WTC11 (cell line): Measurements from ENCODE around the gene LMTK2. TPM values are rescaled to one million over a fixed set of nuclear protein-coding genes. Genes with fewer than 3 reads are reported as not detected.

ENCODE experiments used
- ATAC-seq: fragments of 200-7000 bp; cut with Tn5 transposase; 2 replicates; pipeline ENCODE4 v1.10.0; 2021; ENCODE audit warnings: mild to moderate bottlenecking, moderate library complexity
- CTCF ChIA-PET: fragments of 300-600 bp; sonication (Branson Sonifier 250); formaldehyde crosslinking; loops from one replicate; lab custom pipeline; 2021; ENCODE audit warnings: antibody characterized with exemption; lab: Charles Lee
- POLR2A ChIA-PET: fragments of 350-600 bp; sonication (Branson Sonifier 250); formaldehyde crosslinking; loops from one replicate; lab custom pipeline; 2021; ENCODE audit warnings: antibody characterized with exemption; lab: Charles Lee
- DNase-seq: peaks from one replicate; pipeline ENCODE4 v3.0.0; 2021; ENCODE audit warnings: low spot score
- H3K27ac Mint-ChIP-seq: 2 replicates; pipeline ENCODE4 v1.8.0; 2021; ENCODE audit warnings: mixed read lengths
- H3K27me3 Mint-ChIP-seq: 2 replicates; pipeline ENCODE4 v1.8.0; 2021; ENCODE audit warnings: low read depth, mild to moderate bottlenecking, moderate library complexity, mixed read lengths
- H3K36me3 Mint-ChIP-seq: 2 replicates; pipeline ENCODE4 v1.8.0; 2021; ENCODE audit warnings: mixed read lengths
- H3K4me1 Mint-ChIP-seq: 2 replicates; pipeline ENCODE4 v1.8.0; 2022; ENCODE audit warnings: mixed read lengths
- H3K4me3 Mint-ChIP-seq: 2 replicates; pipeline ENCODE4 v1.8.0; 2021; ENCODE audit warnings: mild to moderate bottlenecking, moderate library complexity, mixed read lengths
- H3K9me3 Mint-ChIP-seq: 2 replicates; pipeline ENCODE4 v1.8.0; 2021; ENCODE audit warnings: mixed read lengths
- CREM ChIP-seq: sonication (generic); formaldehyde crosslinking; IDR thresholded peaks from 2 replicates; pipeline ENCODE4 v1.8.1; 2022; ENCODE audit warnings: mild to moderate bottlenecking, missing genetic modification reagents, moderate library complexity
- ESRRA ChIP-seq: sonication (generic); formaldehyde crosslinking; IDR thresholded peaks from 2 replicates; pipeline ENCODE4 v1.8.1; 2022; ENCODE audit warnings: mild to moderate bottlenecking, missing genetic modification reagents, borderline replicate concordance
- HMGA2 ChIP-seq: fragments of 250-450 bp; sonication (Bioruptor Pico); IDR thresholded peaks from 2 replicates; pipeline ENCODE4 v1.4.0; 2021; ENCODE audit warnings: mild to moderate bottlenecking, moderate library complexity
- IRF2 ChIP-seq: sonication (generic); formaldehyde crosslinking; IDR thresholded peaks from 2 replicates; pipeline ENCODE4 v1.8.0; 2022; ENCODE audit warnings: low read depth, missing genetic modification reagents, borderline replicate concordance
- NFYB ChIP-seq: sonication (generic); formaldehyde crosslinking; conservative IDR thresholded peaks from 2 replicates; pipeline ENCODE4 v1.8.0; 2022; ENCODE audit warnings: low read depth, missing genetic modification reagents
- NR2C2 ChIP-seq: sonication (generic); formaldehyde crosslinking; IDR thresholded peaks from 2 replicates; pipeline ENCODE4 v1.8.0; 2022; ENCODE audit warnings: mild to moderate bottlenecking, missing genetic modification reagents
- RELA ChIP-seq: sonication (generic); formaldehyde crosslinking; IDR thresholded peaks from 2 replicates; pipeline ENCODE4 v1.8.1; 2022; ENCODE audit warnings: missing genetic modification reagents, mild to moderate bottlenecking, borderline replicate concordance
- SP1 ChIP-seq: sonication (generic); formaldehyde crosslinking; conservative IDR thresholded peaks from 2 replicates; pipeline ENCODE4 v1.8.1; 2022; ENCODE audit warnings: missing genetic modification reagents
- TCF7 ChIP-seq: sonication (generic); formaldehyde crosslinking; IDR thresholded peaks from 2 replicates; pipeline ENCODE4 v1.8.0; 2022; ENCODE audit warnings: mild to moderate bottlenecking, low read depth, missing genetic modification reagents, moderate library complexity
- ZNF263 ChIP-seq: sonication (generic); formaldehyde crosslinking; IDR thresholded peaks from 2 replicates; pipeline ENCODE4 v1.8.1; 2022; ENCODE audit warnings: low read depth, mild to moderate bottlenecking, moderate library complexity, missing genetic modification reagents
- ZNF317 ChIP-seq: sonication (generic); formaldehyde crosslinking; IDR thresholded peaks from 2 replicates; pipeline ENCODE4 v1.8.1; 2023; ENCODE audit warnings: low read depth, mild to moderate bottlenecking, moderate library complexity, missing genetic modification reagents, borderline replicate concordance
- ZNF396 ChIP-seq: fragments of 250-450 bp; sonication (Bioruptor Pico); IDR thresholded peaks from 2 replicates; pipeline ENCODE4 v1.8.0; 2021; ENCODE audit warnings: mild to moderate bottlenecking, moderate library complexity, borderline replicate concordance
- total RNA-seq: library from RNA; stranded (reverse); gene quantifications from 3 replicates; pipeline ENCODE4 v1.2.3, GENCODE V29; 2021
- TF ChIP-seq, protein P1 (sequence below): sonication (generic); formaldehyde crosslinking; IDR thresholded peaks from 2 replicates; pipeline ENCODE4 v1.8.0; 2023; ENCODE audit warnings: missing genetic modification reagents, mild to moderate bottlenecking, borderline replicate concordance
- TF ChIP-seq, protein P2 (sequence below): fragments of 250-450 bp; sonication (Bioruptor Pico); IDR thresholded peaks from 2 replicates; pipeline ENCODE4 v1.9.0; 2021; ENCODE audit warnings: moderate library complexity, mild to moderate bottlenecking, inconsistent platforms, borderline replicate concordance
- TF ChIP-seq, protein P3 (sequence below): sonication (generic); formaldehyde crosslinking; conservative IDR thresholded peaks from 2 replicates; pipeline ENCODE4 v1.8.1; 2023; ENCODE audit warnings: mild to moderate bottlenecking, low read depth, missing genetic modification reagents, moderate library complexity
- TF ChIP-seq, protein P4 (sequence below): fragments of 250-450 bp; sonication (Bioruptor Pico); IDR thresholded peaks from 2 replicates; pipeline ENCODE4 v1.9.0; 2021; ENCODE audit warnings: mild to moderate bottlenecking
- TF ChIP-seq, protein P5 (sequence below): fragments of 250-450 bp; sonication (Bioruptor Pico); IDR thresholded peaks from 2 replicates; pipeline ENCODE4 v2.1.2; 2022; ENCODE audit warnings: mild to moderate bottlenecking, moderate library complexity
- TF ChIP-seq, protein P6 (sequence below): sonication (generic); formaldehyde crosslinking; IDR thresholded peaks from 2 replicates; pipeline ENCODE4 v1.8.0; 2023; ENCODE audit warnings: mild to moderate bottlenecking, missing genetic modification reagents
- TF ChIP-seq, protein P7 (sequence below): sonication (generic); formaldehyde crosslinking; IDR thresholded peaks from 2 replicates; pipeline ENCODE4 v1.8.1; 2023; ENCODE audit warnings: mild to moderate bottlenecking, missing genetic modification reagents, borderline replicate concordance

The LMTK2 gene
- total RNA-seq, 1 experiment from 2014 or later: 24.3 TPM

DNA sequence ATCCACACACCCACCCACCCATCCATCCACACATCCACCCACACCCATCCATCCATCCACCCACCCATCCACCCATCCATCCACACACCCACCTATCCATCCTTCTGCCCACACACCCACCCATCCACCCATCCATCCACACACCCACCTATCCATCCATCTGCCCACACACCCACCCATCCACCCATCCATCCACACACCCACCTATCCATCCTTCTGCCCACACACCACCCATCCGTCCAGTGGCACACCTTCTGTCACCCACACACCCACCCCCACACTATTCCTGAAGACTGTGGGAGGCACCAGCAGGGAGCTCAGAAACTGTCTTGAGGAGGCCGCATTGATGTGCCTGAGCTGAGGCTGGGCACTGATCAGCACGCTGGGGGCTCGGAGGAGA is 136.3 kb downstream of the LMTK2 start:
- POLR2A ChIA-PET: no interaction called here
- no peak for ATAC-seq
- Mint-ChIP-seq H3K4me3 (no peak overlapping the region), H3K4me1 (no peaks in the 10 kb centered on the region), H3K27ac (no peak overlapping the region), H3K27me3 (no peaks in the 10 kb centered on the region), H3K36me3 (no peaks in the 10 kb centered on the region; the same call in 1 of the 2 replicates), H3K9me3 (no peaks in the 10 kb centered on the region)
- CTCF ChIA-PET: no interaction called here
- no peak for DNase-seq
- TF ChIP-seq, protein P1, sequence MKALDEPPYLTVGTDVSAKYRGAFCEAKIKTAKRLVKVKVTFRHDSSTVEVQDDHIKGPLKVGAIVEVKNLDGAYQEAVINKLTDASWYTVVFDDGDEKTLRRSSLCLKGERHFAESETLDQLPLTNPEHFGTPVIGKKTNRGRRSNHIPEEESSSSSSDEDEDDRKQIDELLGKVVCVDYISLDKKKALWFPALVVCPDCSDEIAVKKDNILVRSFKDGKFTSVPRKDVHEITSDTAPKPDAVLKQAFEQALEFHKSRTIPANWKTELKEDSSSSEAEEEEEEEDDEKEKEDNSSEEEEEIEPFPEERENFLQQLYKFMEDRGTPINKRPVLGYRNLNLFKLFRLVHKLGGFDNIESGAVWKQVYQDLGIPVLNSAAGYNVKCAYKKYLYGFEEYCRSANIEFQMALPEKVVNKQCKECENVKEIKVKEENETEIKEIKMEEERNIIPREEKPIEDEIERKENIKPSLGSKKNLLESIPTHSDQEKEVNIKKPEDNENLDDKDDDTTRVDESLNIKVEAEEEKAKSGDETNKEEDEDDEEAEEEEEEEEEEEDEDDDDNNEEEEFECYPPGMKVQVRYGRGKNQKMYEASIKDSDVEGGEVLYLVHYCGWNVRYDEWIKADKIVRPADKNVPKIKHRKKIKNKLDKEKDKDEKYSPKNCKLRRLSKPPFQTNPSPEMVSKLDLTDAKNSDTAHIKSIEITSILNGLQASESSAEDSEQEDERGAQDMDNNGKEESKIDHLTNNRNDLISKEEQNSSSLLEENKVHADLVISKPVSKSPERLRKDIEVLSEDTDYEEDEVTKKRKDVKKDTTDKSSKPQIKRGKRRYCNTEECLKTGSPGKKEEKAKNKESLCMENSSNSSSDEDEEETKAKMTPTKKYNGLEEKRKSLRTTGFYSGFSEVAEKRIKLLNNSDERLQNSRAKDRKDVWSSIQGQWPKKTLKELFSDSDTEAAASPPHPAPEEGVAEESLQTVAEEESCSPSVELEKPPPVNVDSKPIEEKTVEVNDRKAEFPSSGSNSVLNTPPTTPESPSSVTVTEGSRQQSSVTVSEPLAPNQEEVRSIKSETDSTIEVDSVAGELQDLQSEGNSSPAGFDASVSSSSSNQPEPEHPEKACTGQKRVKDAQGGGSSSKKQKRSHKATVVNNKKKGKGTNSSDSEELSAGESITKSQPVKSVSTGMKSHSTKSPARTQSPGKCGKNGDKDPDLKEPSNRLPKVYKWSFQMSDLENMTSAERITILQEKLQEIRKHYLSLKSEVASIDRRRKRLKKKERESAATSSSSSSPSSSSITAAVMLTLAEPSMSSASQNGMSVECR (CRISPR knock-in tag): no peak
- TF ChIP-seq, protein P2, sequence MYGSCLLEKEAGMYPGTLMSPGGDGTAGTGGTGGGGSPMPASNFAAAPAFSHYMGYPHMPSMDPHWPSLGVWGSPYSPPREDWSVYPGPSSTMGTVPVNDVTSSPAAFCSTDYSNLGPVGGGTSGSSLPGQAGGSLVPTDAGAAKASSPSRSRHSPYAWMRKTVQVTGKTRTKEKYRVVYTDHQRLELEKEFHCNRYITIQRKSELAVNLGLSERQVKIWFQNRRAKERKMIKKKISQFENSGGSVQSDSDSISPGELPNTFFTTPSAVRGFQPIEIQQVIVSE (CRISPR knock-in tag): no peak
- TF ChIP-seq NR2C2 (CRISPR knock-in tag): no peak
- TF ChIP-seq HMGA2: no peak
- TF ChIP-seq, protein P3, sequence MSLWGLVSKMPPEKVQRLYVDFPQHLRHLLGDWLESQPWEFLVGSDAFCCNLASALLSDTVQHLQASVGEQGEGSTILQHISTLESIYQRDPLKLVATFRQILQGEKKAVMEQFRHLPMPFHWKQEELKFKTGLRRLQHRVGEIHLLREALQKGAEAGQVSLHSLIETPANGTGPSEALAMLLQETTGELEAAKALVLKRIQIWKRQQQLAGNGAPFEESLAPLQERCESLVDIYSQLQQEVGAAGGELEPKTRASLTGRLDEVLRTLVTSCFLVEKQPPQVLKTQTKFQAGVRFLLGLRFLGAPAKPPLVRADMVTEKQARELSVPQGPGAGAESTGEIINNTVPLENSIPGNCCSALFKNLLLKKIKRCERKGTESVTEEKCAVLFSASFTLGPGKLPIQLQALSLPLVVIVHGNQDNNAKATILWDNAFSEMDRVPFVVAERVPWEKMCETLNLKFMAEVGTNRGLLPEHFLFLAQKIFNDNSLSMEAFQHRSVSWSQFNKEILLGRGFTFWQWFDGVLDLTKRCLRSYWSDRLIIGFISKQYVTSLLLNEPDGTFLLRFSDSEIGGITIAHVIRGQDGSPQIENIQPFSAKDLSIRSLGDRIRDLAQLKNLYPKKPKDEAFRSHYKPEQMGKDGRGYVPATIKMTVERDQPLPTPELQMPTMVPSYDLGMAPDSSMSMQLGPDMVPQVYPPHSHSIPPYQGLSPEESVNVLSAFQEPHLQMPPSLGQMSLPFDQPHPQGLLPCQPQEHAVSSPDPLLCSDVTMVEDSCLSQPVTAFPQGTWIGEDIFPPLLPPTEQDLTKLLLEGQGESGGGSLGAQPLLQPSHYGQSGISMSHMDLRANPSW: no peak
- TF ChIP-seq NFYB (CRISPR knock-in tag): no peak
- TF ChIP-seq ZNF396: no peak
- no peak for TF ChIP-seq TCF7 (CRISPR knock-in tag)
- TF ChIP-seq, protein P4, sequence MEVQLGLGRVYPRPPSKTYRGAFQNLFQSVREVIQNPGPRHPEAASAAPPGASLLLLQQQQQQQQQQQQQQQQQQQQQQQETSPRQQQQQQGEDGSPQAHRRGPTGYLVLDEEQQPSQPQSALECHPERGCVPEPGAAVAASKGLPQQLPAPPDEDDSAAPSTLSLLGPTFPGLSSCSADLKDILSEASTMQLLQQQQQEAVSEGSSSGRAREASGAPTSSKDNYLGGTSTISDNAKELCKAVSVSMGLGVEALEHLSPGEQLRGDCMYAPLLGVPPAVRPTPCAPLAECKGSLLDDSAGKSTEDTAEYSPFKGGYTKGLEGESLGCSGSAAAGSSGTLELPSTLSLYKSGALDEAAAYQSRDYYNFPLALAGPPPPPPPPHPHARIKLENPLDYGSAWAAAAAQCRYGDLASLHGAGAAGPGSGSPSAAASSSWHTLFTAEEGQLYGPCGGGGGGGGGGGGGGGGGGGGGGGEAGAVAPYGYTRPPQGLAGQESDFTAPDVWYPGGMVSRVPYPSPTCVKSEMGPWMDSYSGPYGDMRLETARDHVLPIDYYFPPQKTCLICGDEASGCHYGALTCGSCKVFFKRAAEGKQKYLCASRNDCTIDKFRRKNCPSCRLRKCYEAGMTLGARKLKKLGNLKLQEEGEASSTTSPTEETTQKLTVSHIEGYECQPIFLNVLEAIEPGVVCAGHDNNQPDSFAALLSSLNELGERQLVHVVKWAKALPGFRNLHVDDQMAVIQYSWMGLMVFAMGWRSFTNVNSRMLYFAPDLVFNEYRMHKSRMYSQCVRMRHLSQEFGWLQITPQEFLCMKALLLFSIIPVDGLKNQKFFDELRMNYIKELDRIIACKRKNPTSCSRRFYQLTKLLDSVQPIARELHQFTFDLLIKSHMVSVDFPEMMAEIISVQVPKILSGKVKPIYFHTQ (CRISPR knock-in tag): no peak
- TF ChIP-seq IRF2 (CRISPR knock-in tag): no peak
- TF ChIP-seq ZNF317 (CRISPR knock-in tag): no peak
- no peak for TF ChIP-seq RELA
- no peak for TF ChIP-seq SP1 (CRISPR knock-in tag)
- TF ChIP-seq ZNF263 (CRISPR knock-in tag): no peak
- TF ChIP-seq CREM: no peak
- TF ChIP-seq, protein P5, sequence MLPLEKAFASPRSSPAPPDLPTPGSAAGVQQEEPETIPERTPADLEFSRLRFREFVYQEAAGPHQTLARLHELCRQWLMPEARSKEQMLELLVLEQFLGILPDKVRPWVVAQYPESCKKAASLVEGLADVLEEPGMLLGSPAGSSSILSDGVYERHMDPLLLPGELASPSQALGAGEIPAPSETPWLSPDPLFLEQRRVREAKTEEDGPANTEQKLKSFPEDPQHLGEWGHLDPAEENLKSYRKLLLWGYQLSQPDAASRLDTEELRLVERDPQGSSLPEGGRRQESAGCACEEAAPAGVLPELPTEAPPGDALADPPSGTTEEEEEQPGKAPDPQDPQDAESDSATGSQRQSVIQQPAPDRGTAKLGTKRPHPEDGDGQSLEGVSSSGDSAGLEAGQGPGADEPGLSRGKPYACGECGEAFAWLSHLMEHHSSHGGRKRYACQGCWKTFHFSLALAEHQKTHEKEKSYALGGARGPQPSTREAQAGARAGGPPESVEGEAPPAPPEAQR (CRISPR knock-in tag): no peak
- no peak for TF ChIP-seq ESRRA (CRISPR knock-in tag)
- TF ChIP-seq, protein P6, sequence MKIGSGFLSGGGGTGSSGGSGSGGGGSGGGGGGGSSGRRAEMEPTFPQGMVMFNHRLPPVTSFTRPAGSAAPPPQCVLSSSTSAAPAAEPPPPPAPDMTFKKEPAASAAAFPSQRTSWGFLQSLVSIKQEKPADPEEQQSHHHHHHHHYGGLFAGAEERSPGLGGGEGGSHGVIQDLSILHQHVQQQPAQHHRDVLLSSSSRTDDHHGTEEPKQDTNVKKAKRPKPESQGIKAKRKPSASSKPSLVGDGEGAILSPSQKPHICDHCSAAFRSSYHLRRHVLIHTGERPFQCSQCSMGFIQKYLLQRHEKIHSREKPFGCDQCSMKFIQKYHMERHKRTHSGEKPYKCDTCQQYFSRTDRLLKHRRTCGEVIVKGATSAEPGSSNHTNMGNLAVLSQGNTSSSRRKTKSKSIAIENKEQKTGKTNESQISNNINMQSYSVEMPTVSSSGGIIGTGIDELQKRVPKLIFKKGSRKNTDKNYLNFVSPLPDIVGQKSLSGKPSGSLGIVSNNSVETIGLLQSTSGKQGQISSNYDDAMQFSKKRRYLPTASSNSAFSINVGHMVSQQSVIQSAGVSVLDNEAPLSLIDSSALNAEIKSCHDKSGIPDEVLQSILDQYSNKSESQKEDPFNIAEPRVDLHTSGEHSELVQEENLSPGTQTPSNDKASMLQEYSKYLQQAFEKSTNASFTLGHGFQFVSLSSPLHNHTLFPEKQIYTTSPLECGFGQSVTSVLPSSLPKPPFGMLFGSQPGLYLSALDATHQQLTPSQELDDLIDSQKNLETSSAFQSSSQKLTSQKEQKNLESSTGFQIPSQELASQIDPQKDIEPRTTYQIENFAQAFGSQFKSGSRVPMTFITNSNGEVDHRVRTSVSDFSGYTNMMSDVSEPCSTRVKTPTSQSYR (CRISPR knock-in tag): no peak
- TF ChIP-seq, protein P7, sequence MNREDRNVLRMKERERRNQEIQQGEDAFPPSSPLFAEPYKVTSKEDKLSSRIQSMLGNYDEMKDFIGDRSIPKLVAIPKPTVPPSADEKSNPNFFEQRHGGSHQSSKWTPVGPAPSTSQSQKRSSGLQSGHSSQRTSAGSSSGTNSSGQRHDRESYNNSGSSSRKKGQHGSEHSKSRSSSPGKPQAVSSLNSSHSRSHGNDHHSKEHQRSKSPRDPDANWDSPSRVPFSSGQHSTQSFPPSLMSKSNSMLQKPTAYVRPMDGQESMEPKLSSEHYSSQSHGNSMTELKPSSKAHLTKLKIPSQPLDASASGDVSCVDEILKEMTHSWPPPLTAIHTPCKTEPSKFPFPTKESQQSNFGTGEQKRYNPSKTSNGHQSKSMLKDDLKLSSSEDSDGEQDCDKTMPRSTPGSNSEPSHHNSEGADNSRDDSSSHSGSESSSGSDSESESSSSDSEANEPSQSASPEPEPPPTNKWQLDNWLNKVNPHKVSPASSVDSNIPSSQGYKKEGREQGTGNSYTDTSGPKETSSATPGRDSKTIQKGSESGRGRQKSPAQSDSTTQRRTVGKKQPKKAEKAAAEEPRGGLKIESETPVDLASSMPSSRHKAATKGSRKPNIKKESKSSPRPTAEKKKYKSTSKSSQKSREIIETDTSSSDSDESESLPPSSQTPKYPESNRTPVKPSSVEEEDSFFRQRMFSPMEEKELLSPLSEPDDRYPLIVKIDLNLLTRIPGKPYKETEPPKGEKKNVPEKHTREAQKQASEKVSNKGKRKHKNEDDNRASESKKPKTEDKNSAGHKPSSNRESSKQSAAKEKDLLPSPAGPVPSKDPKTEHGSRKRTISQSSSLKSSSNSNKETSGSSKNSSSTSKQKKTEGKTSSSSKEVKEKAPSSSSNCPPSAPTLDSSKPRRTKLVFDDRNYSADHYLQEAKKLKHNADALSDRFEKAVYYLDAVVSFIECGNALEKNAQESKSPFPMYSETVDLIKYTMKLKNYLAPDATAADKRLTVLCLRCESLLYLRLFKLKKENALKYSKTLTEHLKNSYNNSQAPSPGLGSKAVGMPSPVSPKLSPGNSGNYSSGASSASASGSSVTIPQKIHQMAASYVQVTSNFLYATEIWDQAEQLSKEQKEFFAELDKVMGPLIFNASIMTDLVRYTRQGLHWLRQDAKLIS (CRISPR knock-in tag): no peak
